HS-27A (cell line): ENCODE data around the gene GYS1.

Experiments used
- DNase-seq: peaks from one replicate; pipeline ENCODE4 v3.0.0-alpha.2; 2012; ENCODE audit warnings: low read depth, missing footprints

GYS1 gene

DNA sequence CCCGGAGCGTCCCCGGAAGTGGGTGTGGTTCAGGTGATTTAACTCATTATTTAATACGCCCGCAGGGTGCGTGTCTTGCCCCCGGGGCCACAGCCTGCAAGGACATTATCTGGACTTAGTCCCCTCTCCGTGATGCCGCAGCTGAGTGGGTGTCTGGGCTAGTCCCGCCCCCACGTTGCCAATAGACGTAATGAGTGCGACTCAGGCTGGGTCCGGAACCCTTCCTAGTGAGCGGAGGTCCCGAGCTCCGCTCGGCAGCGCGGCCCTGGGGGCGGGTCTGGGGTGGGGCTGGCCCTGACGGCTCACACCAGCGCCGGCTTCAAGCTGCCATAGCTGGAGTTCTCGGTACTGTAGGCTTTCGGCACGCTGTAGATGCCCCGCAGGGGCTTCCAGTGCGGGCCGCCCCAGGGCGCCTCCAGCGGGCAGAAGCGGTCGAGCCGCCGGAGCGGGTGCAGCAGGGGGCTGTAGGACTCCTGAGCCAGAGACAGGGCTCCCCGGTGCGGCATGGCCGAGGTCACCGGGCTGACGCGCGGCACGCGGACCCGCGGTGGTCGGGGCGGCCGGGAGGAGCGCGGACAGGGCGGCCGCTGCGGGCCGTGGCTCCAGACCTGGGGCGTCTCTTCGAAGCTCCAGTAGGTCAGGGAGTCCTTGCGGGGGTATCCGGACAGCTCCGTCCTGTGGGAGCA is 24.7 kb upstream of the GYS1 start:
- DNase-seq: no peak

DNA sequence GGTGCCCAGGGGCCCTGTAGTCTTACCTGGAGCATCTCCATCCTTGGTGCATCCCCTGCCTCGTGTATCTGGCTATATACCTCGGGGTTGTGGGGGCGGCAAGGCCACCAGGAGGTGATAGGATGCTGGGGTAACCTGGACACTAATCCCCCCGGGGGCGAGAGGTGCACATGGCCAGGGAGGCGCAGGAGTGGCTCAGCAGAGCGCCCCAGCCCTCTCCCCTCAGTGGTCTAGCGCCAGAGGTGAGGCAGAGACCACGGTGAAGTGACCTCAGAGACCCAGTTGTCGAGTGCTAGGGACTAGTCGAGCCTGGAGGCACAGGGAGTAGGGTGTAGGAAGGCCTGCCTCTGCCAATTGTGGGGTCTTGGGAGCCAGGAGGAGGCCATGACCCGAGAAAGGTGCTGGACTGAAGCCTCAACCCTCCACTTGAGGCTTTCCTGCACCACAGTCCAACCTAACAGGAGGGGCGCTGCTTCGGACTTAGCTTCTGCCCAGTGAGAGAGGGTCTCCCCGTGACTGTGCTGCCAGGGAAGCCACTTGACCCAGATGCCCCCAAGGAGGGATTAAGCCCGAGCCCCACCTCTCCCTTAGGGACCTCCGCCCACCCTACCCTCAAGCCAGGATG is 24.0 kb upstream of the GYS1 start, which contains the start of gene LHB:
LHB (minus strand) TSS at position 51 of the 625 bp plus-strand sequence; CDS start at position 41, 10 bp downstream.
- DNase-seq: no peak

DNA sequence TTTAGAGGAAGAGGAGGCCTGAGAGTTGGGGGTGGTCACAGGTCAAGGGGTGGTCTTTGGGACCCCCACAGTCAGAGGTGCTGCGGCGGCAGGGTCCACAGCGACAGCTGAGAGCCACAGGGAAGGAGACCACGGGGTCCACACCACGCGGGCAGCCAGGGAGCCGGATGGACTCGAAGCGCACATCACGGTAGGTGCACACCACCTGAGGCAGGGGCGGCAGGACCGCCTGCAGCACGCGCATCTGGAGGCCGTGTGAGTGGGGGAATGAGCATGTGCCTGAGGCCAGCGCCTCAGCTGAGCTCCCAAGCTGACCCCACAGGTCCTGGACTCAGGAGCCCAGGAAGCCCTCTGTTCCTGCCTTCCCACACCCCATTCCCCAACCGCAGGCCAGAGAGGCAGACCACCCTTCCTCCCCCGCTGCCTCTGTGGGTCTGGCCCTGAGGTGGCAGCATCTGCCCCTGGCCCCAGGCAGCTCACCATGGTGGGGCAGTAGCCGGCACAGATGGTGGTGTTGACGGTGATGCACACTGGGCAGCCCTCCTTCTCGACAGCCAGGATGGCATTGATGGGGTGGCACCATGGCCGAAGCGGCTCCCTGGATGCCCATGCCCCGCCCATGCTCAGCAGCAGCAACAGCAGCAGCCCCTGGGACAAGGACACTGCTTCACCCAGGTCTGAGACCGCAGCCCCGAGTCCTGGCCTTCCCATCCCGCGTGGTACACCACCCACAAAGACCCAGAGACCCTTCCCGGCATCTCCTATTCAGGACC is 23.1 kb upstream of the GYS1 start:
- DNase-seq: no peak

DNA sequence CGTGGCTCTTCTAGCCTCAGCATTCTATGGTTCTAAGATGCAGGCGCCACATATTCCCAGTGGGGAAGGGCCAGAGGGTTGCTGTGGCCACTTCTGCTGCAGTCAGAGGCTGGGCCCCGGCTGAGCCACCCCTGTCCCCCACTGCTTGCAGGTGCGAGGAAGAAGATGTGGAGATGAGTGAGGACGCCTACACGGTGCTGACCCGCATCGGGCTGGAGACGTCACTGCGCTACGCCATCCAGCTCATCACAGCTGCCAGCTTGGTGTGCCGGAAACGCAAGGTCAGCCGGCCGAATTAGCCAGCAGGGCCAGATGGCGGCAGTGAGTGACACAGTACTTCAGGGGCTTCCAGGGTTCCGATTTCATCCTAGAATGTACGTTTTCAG is 21.8 kb upstream of the GYS1 start:
- DNase-seq: no peak

DNA sequence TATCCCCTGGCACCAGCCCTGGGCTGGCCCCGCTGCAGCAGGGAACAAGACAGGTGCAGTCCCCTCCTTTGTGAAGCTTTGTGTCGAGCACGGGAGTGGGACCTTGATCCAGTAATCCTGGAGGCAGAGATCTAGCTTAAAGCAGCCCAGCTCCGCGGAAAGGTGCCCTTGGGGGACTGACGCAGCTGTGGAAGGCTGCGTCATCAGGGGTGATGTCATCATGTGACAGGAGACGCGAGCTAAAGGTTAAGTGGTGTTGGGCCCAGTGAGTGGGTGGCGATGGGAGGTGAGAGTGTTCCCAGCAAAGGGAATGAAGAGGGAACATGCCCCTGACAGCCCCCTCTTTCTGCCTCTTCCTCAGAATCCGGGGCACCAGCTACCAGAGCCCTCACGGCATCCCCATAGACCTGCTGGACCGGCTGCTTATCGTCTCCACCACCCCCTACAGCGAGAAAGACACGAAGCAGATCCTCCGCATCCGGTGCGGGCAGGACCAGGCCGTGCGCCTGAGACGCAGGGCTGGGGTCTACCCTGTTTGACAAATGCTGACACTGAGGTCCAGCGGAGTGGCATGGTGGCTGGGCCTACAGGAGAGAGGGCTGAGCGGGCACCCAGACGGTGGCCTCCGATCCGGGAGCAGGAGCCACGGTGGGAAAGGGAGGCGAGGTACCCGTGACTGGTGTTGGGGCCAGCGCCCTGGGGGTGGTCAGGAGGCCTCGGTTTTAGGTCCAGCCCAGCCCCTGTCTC is 21.2 kb upstream of the GYS1 start:
- DNase-seq: no peak

DNA sequence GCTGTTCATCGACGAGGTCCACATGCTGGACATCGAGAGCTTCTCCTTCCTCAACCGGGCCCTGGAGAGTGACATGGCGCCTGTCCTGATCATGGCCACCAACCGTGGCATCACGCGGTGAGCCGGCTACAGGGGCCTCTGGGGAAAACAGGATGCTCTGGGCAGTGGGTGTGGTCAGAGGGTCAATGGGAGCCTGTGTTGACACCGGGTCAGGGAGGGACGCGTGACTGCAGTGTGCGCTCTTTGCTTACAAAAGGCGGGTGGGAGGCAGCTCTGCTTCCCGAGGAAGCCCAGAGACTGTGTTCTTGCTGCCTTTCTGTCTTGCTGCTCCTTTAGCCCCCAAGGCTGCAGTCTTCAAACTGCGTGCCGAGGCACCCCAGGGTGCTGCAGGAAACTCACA is 18.1 kb upstream of the GYS1 start:
- no peak for DNase-seq

DNA sequence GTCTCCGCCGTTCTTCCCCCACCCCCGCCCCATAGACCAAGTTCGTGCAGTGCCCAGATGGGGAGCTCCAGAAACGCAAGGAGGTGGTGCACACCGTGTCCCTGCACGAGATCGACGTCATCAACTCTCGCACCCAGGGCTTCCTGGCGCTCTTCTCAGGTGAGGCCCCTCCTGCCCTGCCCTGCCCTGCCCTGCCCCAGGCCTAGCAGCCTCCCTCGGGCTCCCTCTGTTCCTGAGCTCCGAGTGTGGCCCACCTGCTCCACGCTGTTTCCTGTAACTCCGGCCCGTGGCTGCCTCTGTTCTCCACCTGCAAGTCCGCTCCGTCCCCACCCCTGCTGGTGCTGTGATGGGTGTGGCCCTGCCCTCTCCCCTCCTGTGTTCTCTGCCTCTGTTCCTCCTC is 17.3 kb upstream of the GYS1 start:
- no peak for DNase-seq

DNA sequence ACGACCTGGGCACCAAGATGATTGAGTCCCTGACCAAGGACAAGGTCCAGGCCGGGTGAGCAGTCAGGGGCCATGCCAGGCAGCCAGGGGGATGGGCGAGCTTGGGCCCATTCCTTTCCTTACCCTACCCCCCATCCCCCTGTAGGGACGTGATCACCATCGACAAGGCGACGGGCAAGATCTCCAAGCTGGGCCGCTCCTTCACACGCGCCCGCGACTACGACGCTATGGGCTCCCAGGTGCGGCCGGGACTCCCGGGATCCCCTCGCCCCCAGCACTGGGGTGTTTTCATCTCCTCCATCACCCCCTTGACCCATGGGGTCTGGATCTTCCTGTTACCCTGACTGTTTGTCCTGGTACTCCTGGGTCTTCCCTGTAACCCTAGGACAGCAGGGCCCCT is 16.7 kb upstream of the GYS1 start:
- DNase-seq: no peak

DNA sequence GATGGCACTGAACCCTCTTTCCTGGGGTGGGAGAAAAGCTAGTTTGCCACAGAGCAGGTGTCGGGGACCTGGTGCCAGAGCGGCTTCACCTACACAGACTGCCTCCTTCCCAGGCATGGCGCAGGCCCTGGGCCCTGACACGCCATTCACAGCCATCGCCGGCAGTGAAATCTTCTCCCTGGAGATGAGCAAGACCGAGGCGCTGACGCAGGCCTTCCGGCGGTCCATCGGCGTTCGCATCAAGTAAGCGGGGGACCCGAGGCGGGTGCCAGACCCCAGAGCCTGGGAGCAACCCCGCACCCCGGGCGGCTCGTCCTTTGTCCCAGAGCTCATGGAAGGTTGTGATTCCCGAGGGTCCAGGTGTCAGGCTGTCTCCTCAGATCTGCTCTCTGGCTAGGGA is 13.8 kb upstream of the GYS1 start:
- DNase-seq: no peak

DNA sequence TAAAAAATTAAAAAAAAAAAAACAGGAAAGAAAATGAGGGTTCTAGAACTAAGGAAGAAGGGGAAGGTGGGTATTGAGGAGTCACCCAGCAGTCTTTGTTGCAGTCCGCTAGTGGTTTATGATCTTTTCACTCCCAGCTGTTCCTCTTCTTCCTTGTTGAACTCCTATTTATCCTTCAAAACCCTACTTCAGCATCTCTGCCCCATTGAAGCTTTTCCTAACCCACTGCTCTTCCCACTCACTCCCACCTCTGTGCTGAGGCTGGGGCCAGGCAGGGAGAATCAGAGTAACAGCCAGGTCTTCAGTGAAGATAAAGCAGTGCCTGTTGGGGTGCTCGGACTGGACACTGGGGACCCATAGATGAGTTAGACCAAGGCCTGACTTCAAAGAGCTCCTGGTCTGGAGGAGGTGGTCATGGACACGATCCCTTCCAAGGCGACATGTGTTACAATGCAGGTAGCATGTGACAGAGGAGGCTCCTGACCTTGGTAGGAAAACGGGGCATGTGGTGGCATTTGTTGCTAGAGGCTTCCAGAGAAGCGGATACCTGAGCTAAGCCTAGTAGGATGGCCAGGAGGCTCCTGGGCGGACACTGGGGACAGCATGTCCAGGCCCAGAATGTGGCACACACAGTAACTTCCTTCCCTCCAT is 12.0 kb upstream of the GYS1 start:
- no peak for DNase-seq

DNA sequence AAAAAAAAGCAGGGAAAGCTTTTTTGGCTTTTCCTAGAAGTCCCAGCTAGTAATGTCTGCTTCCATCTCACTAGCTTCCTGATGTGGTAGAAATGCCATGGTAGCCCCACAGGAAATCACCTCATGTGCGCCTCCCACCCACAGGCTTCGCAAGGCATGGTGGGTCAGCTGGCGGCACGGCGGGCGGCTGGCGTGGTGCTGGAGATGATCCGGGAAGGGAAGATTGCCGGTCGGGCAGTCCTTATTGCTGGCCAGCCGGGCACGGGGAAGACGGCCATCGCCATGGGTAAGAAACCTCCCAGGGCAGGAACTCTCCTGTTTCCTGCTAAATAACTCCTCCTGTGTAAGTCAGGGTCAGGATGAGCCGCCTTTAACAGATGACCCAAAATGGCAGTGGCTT is 11.0 kb upstream of the GYS1 start:
- no peak for DNase-seq

DNA sequence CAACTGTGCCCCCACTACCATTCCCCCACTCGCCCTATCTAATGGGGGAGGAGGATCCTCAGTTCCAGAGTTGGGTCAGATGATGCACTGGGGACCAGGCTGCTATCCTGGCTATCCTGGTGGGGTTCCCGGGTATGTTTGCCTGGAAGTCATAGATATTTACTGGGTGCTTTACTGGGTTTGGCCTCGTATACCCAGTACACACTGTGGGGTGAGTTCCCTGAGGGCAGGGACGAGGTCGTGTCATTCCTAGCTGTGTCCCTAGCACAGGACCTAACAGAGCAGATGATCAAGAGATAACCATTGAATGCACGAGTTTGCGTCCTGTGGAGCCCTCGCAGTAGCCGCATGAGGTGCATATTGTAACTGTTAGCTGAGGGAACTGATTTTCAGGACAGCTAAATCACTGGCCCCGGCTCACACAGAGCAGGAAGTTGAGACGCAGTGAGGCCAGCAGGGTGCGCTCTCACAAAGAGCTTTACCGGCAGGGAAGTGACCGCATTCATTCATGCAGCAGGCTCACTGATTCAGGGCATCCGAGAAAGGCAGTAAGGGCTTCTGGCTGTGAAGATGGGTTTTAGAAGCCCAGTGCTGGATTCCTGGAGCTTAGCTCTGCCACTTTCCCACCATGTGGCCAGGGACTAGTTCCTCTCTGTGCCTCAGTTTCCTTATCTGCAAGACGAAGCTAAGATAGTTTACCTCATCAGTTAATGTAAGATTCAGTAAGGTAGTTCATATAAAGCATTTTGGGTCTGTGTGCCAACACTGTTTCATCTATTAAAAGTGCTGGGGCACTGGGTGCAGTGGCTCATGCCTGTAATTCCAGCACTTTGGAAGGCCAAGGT is 6.6 kb upstream of the GYS1 start:
- DNase-seq: no peak

DNA sequence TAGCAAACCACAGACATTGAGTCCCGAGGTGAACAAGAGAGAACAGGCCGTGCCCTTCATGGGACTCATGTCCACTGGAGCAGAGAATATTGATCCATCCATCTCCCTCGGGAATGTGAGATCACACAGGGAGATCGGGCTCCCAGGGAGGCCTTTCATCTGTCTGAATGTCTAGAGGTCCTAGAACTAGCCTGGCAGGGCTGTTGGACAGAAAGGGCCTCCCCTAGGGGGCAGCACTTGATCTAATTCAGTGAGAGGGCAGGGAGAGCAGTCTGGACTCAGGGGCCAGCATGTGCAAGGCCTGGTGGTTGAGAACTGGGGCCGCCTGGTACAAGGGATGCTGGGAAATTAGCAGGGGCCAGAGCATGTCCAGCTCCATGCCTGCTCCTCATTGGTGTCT is 4.9 kb upstream of the GYS1 start:
- DNase-seq: no peak

DNA sequence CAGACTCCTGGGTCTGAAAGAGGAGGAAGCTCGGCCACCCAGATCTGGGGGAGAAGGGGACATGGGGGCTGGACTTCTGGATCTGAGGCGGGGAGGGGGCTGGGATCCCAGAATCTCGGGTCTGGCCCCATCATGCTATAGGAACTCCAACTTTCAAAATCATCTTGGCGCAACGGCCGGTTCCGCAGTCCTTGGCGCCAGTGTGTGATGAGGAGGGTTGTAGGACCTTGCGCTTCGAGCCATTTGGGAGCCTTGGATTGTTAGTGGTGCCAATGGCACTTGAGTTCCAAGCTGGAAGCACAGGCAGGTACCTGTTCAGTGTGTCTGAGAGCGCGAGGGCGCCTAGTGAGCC is 902 bp upstream of the GYS1 start:
- DNase-seq: no peak

DNA sequence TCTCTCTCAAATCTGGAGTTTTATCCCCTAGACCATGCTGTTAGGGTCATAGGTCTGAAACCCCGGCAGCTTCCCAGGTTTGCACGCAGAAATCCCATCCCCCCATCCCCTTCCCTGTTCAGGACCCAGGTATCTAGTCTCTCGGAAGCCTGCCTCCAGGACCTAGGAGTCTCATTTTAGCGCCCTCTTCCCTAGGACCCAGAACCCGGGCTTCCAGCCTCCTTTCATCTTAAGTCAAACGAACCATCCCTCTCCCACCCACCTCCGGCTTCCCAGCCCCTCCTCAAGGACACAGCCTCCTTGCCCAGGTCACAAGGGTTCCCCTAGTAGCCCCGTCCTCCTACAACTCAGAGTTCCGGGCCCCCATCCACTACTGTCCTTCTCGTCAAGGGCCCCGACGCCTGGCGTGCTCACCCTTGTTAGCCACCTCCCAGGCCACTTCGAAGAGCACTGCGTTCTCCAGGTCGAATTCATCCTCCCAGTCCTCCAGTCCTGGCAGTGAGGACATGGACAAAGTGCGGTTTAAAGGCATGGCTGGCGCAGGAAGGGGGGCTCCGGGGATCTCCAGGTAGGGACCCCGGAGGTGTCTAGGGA is 431 bp downstream of the GYS1 start:
- DNase-seq: no peak

DNA sequence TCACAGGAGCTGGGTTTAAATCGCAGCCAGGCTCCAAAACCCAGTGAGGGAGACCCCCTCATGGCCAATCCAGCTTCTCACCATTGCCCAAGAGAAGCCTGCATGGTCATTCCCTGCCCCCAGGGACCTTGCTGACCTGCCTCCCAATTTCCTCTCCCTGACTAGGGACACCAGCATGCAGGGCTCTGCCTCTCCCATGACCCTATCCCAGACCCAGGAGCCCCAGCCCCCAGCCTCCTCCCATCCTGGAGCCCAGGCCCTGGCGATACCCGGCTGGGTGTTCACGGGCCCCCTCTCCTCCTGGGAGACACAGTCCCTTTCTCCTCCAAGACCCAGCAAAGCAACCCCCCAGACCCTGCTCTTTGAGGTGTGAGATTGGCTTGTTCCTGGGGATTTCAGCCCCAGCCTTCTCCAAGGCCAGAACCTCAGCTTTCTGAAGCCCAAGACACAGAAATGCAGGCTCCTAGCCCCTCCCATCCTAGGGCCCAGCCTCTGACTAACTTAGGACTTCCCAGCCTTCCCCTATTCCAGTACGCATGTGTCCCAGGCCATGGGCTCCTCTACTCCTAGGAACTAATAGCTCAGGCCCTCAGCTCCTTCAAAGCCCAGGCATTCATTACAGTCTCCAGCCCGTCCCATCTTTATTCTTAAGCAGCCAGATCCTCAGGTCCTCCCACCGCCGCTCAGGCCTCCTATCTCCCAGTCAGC is 1.1 kb downstream of the GYS1 start:
- no peak for DNase-seq

DNA sequence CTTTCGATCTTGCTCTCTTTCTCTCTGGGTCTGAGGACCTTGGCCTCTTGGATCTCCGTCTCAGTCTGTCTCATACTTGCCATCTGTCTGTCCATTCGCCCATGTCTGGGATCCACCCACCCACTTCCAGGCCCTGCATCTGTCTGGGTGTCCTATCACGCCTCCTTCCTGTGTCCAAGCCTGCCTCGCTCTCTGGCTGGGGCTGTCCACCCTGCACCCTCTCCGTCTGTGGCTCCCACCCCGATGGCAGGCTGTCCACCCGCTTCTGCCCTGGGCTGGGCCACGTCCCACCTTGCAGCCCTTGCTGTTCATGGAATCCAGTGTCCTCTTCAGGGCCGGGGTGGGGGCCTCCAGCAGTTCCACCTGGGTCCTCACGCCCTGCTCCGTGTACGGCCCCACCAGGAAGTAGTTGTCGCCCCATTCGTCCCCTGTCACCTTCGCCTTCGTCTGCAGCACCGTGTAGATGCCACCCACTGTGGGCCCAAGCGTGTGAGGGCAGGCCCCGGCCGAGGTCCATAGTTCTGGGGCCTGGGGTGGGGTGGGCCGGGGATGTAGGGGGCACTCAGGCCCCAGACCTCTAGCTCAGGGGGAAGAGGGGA is 2.0 kb downstream of the GYS1 start:
- no peak for DNase-seq

DNA sequence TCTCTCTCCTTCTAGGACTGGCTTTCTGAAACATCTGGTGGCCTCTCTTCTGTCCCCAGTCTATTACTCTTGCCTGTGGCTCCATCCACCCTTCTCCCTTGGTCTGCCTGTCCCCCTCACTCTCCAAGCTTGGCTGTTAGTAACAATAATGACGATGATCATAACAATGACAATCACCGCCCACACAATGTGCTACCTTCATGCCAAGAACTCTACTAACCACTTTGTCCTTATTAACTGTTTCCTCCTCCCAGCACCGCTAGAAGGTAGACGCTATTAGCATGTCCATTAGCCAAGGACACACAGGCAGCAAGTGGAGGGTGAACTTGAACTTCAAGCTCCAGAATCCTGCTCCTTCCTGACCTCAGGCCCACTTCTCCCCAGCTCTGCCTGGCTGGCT is 2.7 kb downstream of the GYS1 start:
- no peak for DNase-seq

DNA sequence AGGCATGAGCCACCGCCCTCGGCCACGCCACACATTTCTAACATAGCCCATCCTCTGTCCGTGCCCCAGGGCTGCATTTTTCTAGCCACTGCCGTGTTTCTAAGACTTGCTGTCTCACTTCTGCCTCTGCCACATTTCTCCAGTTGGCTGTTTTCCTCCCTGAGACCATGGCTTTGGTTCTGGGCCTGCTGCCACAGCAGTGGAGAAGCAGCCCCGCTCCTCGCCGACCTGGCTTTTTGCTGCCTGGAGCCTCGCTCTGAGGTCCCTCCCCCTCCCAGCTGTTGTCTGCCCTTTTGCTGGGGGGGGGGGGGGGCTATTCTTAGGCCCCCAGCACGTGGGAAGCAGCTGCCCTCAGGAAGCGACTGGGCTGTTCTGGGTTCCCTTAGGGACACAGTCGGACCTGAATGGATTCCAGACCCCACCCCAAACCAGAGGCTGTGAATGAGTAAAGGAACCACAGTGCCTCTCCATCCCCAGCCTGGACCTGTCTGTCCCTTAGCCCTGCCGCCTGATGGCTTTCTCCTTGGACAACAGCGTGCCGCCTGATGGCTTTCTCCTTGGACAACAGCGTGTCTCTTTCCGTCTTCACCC is 3.3 kb downstream of the GYS1 start:
- no peak for DNase-seq
